ENCODE data around the gene DCP2.

GRCh38 chr5:113047234-113047633 is 70.6 kb downstream of the DCP2 start:
- TF ChIP-seq CTCF (IDR thresholded peaks at IDR 0.05) (no peak), POLR2A (IDR thresholded peaks at IDR 0.05) (no peak)

Measured in lower leg skin (tissue), 3 donors.